Neural progenitor cell (in vitro differentiated cells): ENCODE results near the gene CT47C1. TPM values are rescaled to one million over a fixed set of nuclear protein-coding genes. Genes with fewer than 3 reads are reported as not detected.
"Not testable (repeated sequence)": the region's sequence is repeated elsewhere in the genome, so short reads cannot be mapped to it uniquely, and the experiment has no call there.

Experiments used
- DNase-seq: peaks from one replicate; pipeline ENCODE4 v3.0.0-alpha.2; 2016; ENCODE audit warnings: low spot score
- H2AFZ ChIP-seq: fragments of 200-600 bp; sonication (generic); replicated peaks from 2 replicates; pipeline ENCODE4 v1.6.1; 2016; ENCODE audit warnings: antibody characterized with exemption
- H3F3A ChIP-seq: fragments of 200-600 bp; sonication (generic); 2 replicates; pipeline ENCODE4 v1.6.1; 2016; ENCODE audit warnings: antibody characterized with exemption, low read depth
- H3K27ac ChIP-seq: fragments of 200-600 bp; sonication (generic); 2 replicates; pipeline ENCODE4 v1.5.1; 2016; ENCODE audit warnings: mild to moderate bottlenecking
- H3K27me3 ChIP-seq: fragments of 200-600 bp; sonication (generic); 2 replicates; pipeline ENCODE4 v1.6.1; 2016; ENCODE audit warnings: mild to moderate bottlenecking, moderate library complexity
- H3K36me3 ChIP-seq: fragments of 200-600 bp; sonication (generic); 2 replicates; pipeline ENCODE4 v1.5.1; 2016
- H3K4me1 ChIP-seq: fragments of 200-600 bp; sonication (generic); 2 replicates; pipeline ENCODE4 v1.6.1; 2016; ENCODE audit warnings: mixed run types
- H3K4me2 ChIP-seq: fragments of 200-600 bp; sonication (generic); 2 replicates; pipeline ENCODE4 v1.6.1; 2016
- H3K4me3 ChIP-seq: fragments of 200-600 bp; sonication (generic); 2 replicates; pipeline ENCODE4 v1.5.1; 2016
- H3K79me2 ChIP-seq: fragments of 200-600 bp; sonication (generic); 2 replicates; pipeline ENCODE4 v1.6.1; 2016; ENCODE audit warnings: low read depth
- H3K9ac ChIP-seq: fragments of 200-600 bp; sonication (generic); 2 replicates; pipeline ENCODE4 v1.6.1; 2016
- H3K9me3 ChIP-seq: fragments of 200-600 bp; sonication (generic); 2 replicates; pipeline ENCODE4 v1.5.1; 2016; ENCODE audit warnings: low read depth
- H4K20me1 ChIP-seq: fragments of 200-600 bp; sonication (generic); 2 replicates; pipeline ENCODE4 v1.6.1; 2016; ENCODE audit warnings: low read depth
- H3K27ac Mint-ChIP-seq: 3 replicates; pipeline ENCODE4 v1.8.0; 2021; ENCODE audit warnings: mixed read lengths
- H3K27me3 Mint-ChIP-seq: 2 replicates; pipeline ENCODE4 v1.8.0; 2022; ENCODE audit warnings: low read depth, mild to moderate bottlenecking, inconsistent platforms, moderate library complexity, mixed read lengths; ENCODE audit not compliant: insufficient read depth
- H3K36me3 Mint-ChIP-seq: 3 replicates; pipeline ENCODE4 v1.8.0; 2021; ENCODE audit warnings: mixed read lengths
- H3K4me1 Mint-ChIP-seq: 3 replicates; pipeline ENCODE4 v1.8.0; 2021; ENCODE audit warnings: mixed read lengths
- H3K4me3 Mint-ChIP-seq: 3 replicates; pipeline ENCODE4 v1.8.0; 2021; ENCODE audit warnings: mild to moderate bottlenecking, moderate library complexity, mixed read lengths
- H3K9me3 Mint-ChIP-seq: 3 replicates; pipeline ENCODE4 v1.8.0; 2020; ENCODE audit warnings: mixed read lengths
- EZH2 ChIP-seq: fragments of 200-600 bp; sonication (generic); IDR thresholded peaks from 2 replicates; pipeline ENCODE4 v1.6.1; 2017; ENCODE audit warnings: antibody characterized with exemption, mild to moderate bottlenecking, moderate library complexity
- EZH2phosphoT487 ChIP-seq: fragments of 200-600 bp; sonication (generic); IDR thresholded peaks from 2 replicates; pipeline ENCODE4 v1.6.1; 2017; ENCODE audit warnings: antibody characterized with exemption
- total RNA-seq: library from RNA; depleted of rRNA; stranded (reverse); fragments of >200 nt; gene quantifications from 2 replicates; pipeline ENCODE4 v1.2.3, GENCODE V29; 2015; ENCODE audit warnings: low replicate concordance
- TF ChIP-seq, protein P1 (sequence below): fragments of 200-600 bp; sonication (generic); IDR thresholded peaks from 2 replicates; pipeline ENCODE4 v1.5.1; 2017; ENCODE audit warnings: antibody characterized with exemption, mild to moderate bottlenecking

CT47C1 gene
- total RNA-seq, 1 donor from 2014 or later = not detected

- no peak overlapping the region for H3K27ac ChIP-seq
- no peak overlapping the region for H3K4me2 ChIP-seq
- H3K9ac ChIP-seq = no peak overlapping the region
- TF ChIP-seq EZH2 (no peak), EZH2phosphoT487 (no peak)
- TF ChIP-seq, protein P1, sequence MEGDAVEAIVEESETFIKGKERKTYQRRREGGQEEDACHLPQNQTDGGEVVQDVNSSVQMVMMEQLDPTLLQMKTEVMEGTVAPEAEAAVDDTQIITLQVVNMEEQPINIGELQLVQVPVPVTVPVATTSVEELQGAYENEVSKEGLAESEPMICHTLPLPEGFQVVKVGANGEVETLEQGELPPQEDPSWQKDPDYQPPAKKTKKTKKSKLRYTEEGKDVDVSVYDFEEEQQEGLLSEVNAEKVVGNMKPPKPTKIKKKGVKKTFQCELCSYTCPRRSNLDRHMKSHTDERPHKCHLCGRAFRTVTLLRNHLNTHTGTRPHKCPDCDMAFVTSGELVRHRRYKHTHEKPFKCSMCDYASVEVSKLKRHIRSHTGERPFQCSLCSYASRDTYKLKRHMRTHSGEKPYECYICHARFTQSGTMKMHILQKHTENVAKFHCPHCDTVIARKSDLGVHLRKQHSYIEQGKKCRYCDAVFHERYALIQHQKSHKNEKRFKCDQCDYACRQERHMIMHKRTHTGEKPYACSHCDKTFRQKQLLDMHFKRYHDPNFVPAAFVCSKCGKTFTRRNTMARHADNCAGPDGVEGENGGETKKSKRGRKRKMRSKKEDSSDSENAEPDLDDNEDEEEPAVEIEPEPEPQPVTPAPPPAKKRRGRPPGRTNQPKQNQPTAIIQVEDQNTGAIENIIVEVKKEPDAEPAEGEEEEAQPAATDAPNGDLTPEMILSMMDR = no peak
- no peaks in the 10 kb centered on the region for H3K4me1 ChIP-seq
- H3K4me1 Mint-ChIP-seq = no peaks in the 10 kb centered on the region
- H3K79me2 ChIP-seq = no peaks in the 10 kb centered on the region
- no peak overlapping the region for H3K4me3 ChIP-seq
- no peak overlapping the region for H2AFZ ChIP-seq
- no peaks in the 10 kb centered on the region for H3K27me3 ChIP-seq
- no peak overlapping the region for H3K27ac Mint-ChIP-seq
- DNase-seq = no peak
- H3F3A ChIP-seq = no peaks in the 10 kb centered on the region
- no peaks in the 10 kb centered on the region for H3K36me3 Mint-ChIP-seq
- peaks cover 3% of the 10 kb centered on the region for H3K27me3 Mint-ChIP-seq
- H4K20me1 ChIP-seq = no peaks in the 10 kb centered on the region
- no peaks in the 10 kb centered on the region for H3K9me3 ChIP-seq
- H3K36me3 ChIP-seq = no peaks in the 10 kb centered on the region
- peaks cover 24% of the 10 kb centered on the region for H3K9me3 Mint-ChIP-seq
- H3K4me3 Mint-ChIP-seq = no peak overlapping the region
These were observed 44.0 kb upstream of the CT47C1 start for GRCh38 chrX:119028733-119029330.

GRCh38 chrX:119029656-119030055 lies 43.1 kb upstream of the CT47C1 start:
- H3K9ac ChIP-seq, H2AFZ ChIP-seq, H3K27me3 ChIP-seq, H3K27ac ChIP-seq, H3K4me3 ChIP-seq, H3K4me2 ChIP-seq, DNase-seq, H3K27me3 Mint-ChIP-seq, H3K9me3 ChIP-seq, H3K4me1 ChIP-seq, H3K4me3 Mint-ChIP-seq, H3K36me3 Mint-ChIP-seq, H3F3A ChIP-seq, H3K4me1 Mint-ChIP-seq, H3K36me3 ChIP-seq, H3K27ac Mint-ChIP-seq, H3K79me2 ChIP-seq, H4K20me1 ChIP-seq: not testable (repeated sequence)
- peaks cover 28% of the 10 kb centered on the region for H3K9me3 Mint-ChIP-seq

GRCh38 chrX:119030990-119031389 lies 41.8 kb upstream of the CT47C1 start:
- DNase-seq = no peak
- no peak overlapping the region for H3K4me3 Mint-ChIP-seq
- no peaks in the 10 kb centered on the region for H3K27me3 ChIP-seq
- no peaks in the 10 kb centered on the region for H3F3A ChIP-seq
- no peaks in the 10 kb centered on the region for H3K4me1 Mint-ChIP-seq
- no peak overlapping the region for H3K27ac ChIP-seq
- no peak for TF ChIP-seq EZH2
- TF ChIP-seq, protein P1 = no peak
- TF ChIP-seq EZH2phosphoT487 = no peak
- no peaks in the 10 kb centered on the region for H3K79me2 ChIP-seq
- H3K36me3 ChIP-seq = no peaks in the 10 kb centered on the region
- no peaks in the 10 kb centered on the region for H3K36me3 Mint-ChIP-seq
- H3K27ac Mint-ChIP-seq = no peak overlapping the region
- H3K27me3 Mint-ChIP-seq = peaks cover 3% of the 10 kb centered on the region
- H3K9me3 ChIP-seq = no peaks in the 10 kb centered on the region
- H3K9me3 Mint-ChIP-seq = peaks cover 31% of the 10 kb centered on the region
- no peaks in the 10 kb centered on the region for H3K4me1 ChIP-seq
- no peak overlapping the region for H3K4me3 ChIP-seq
- no peaks in the 10 kb centered on the region for H4K20me1 ChIP-seq
- H3K4me2 ChIP-seq = no peak overlapping the region
- H2AFZ ChIP-seq = no peak overlapping the region
- no peak overlapping the region for H3K9ac ChIP-seq

DNA sequence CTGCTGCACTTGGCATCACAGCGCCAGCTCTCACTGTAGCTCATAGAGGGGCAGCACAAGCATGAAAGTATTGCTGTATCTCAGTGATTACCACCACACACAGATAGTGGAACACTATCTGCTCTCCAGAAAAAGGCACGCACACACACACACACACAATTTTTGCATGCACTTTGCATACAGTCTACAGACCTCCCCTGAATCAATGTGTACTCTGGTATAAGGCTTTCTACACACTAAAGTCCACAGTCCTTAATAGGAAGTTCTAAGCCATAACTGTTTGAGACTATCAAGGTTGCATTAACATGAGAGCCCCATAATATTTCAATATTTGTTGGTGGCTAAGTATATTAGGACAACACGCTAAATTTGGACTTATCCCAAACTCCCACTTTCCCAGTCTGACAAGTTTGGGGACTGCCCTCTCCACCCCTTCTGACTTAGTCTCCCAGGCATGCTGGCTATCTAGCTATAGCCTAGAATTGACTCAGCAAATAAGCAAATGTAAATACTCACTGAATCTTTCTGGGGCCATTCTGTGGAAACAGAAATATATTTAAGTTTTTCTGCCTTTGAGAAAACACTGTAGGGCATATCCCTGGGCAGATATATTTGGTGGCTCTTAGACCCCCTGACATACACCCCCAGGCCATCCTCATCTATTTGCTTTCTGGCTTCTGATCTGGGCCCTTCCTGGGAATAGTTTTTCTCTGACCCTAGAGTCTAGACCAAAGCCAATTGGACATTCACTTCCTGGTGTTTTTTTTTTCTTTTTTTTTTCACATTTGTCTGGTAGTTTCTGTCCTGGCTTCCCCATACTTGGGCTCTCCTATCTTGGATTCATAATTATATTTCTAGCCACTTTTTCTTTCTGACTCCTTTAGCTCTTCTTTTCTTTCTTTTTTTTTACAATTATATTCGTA lies 36.4 kb upstream of the CT47C1 start:
- Histone ChIP-seq H3K4me2 (no peak overlapping the region), H3F3A (no peaks in the 10 kb centered on the region), H3K4me1 (no peaks in the 10 kb centered on the region), H2AFZ (no peak overlapping the region), H3K9me3 (no peaks in the 10 kb centered on the region), H4K20me1 (no peaks in the 10 kb centered on the region), H3K27ac (no peak overlapping the region), H3K9ac (no peak overlapping the region), H3K4me3 (no peak overlapping the region), H3K79me2 (no peaks in the 10 kb centered on the region), H3K36me3 (no peaks in the 10 kb centered on the region), H3K27me3 (no peaks in the 10 kb centered on the region)
- TF ChIP-seq EZH2 (no peak), EZH2phosphoT487 (no peak)
- TF ChIP-seq, protein P1 = no peak
- Mint-ChIP-seq H3K27ac (no peak overlapping the region), H3K4me1 (peaks cover 12% of the 10 kb centered on the region), H3K27me3 (no peaks in the 10 kb centered on the region), H3K9me3 (peaks cover 25% of the 10 kb centered on the region), H3K4me3 (no peak overlapping the region), H3K36me3 (no peaks in the 10 kb centered on the region)
- no peak for DNase-seq
